ENCODE measurements around the gene KRTAP25-1. TPM values are rescaled to one million over a fixed set of nuclear protein-coding genes. Genes with fewer than 3 reads are reported as not detected.

Gene KRTAP25-1
- polyA plus RNA-seq, 1 of the 3 experiments (the other 2 are of a cell fraction): not detected

GRCh38 chr21:30306884-30307283 lies 17.6 kb upstream of the KRTAP25-1 start:
- no peak overlapping the region for H3K4me2 ChIP-seq
- TF ChIP-seq, protein P1, sequence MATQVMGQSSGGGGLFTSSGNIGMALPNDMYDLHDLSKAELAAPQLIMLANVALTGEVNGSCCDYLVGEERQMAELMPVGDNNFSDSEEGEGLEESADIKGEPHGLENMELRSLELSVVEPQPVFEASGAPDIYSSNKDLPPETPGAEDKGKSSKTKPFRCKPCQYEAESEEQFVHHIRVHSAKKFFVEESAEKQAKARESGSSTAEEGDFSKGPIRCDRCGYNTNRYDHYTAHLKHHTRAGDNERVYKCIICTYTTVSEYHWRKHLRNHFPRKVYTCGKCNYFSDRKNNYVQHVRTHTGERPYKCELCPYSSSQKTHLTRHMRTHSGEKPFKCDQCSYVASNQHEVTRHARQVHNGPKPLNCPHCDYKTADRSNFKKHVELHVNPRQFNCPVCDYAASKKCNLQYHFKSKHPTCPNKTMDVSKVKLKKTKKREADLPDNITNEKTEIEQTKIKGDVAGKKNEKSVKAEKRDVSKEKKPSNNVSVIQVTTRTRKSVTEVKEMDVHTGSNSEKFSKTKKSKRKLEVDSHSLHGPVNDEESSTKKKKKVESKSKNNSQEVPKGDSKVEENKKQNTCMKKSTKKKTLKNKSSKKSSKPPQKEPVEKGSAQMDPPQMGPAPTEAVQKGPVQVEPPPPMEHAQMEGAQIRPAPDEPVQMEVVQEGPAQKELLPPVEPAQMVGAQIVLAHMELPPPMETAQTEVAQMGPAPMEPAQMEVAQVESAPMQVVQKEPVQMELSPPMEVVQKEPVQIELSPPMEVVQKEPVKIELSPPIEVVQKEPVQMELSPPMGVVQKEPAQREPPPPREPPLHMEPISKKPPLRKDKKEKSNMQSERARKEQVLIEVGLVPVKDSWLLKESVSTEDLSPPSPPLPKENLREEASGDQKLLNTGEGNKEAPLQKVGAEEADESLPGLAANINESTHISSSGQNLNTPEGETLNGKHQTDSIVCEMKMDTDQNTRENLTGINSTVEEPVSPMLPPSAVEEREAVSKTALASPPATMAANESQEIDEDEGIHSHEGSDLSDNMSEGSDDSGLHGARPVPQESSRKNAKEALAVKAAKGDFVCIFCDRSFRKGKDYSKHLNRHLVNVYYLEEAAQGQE (IDR thresholded peaks at IDR 0.05; ENCODE audit: low read depth, low read length): no peak
- no peak for TF ChIP-seq NFIC (IDR thresholded peaks at IDR 0.05; ENCODE audit: borderline replicate concordance)
- TF ChIP-seq, protein P2, sequence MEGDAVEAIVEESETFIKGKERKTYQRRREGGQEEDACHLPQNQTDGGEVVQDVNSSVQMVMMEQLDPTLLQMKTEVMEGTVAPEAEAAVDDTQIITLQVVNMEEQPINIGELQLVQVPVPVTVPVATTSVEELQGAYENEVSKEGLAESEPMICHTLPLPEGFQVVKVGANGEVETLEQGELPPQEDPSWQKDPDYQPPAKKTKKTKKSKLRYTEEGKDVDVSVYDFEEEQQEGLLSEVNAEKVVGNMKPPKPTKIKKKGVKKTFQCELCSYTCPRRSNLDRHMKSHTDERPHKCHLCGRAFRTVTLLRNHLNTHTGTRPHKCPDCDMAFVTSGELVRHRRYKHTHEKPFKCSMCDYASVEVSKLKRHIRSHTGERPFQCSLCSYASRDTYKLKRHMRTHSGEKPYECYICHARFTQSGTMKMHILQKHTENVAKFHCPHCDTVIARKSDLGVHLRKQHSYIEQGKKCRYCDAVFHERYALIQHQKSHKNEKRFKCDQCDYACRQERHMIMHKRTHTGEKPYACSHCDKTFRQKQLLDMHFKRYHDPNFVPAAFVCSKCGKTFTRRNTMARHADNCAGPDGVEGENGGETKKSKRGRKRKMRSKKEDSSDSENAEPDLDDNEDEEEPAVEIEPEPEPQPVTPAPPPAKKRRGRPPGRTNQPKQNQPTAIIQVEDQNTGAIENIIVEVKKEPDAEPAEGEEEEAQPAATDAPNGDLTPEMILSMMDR (IDR thresholded peaks at IDR 0.05): no peak
- no peaks in the 10 kb centered on the region for H4K20me1 ChIP-seq (ENCODE audit: insufficient read depth)
- no peaks in the 10 kb centered on the region for H3F3A ChIP-seq (replicated peaks; ENCODE audit: insufficient read depth)
- no peaks in the 10 kb centered on the region for H3K4me1 ChIP-seq (ENCODE audit: control insufficient read depth in 1 of 2, insufficient read depth in 2 of 2, low read depth in 1 of 2, low read length in 1 of 2)
- WGBS (ENCODE audit: low lambda C conversion rate): 10% methylated on average over 2 of the region's 2 CpGs
- H3K27ac ChIP-seq (ENCODE audit: low read depth in 2 of 2, low read length in 1 of 2): no peak overlapping the region
- H3K9me3 ChIP-seq: no peaks in the 10 kb centered on the region
- no peak overlapping the region for H3K9ac ChIP-seq
- ChIA-PET CTCF (no interaction called here), POLR2A (no interaction called here)
- H3K79me2 ChIP-seq (ENCODE audit: insufficient read depth): no peaks in the 10 kb centered on the region
- H3K36me3 ChIP-seq (replicated peaks in 1 of 2; ENCODE audit: control insufficient read depth in 1 of 2, insufficient read depth in 2 of 2, low read length in 1 of 2): no peaks in the 10 kb centered on the region
- peak; percentile 0 for DNase-seq
- H3K27me3 ChIP-seq (ENCODE audit: insufficient read depth): no peaks in the 10 kb centered on the region; the same call in 1 of the 2 replicates
- H2AFZ ChIP-seq (ENCODE audit: low read depth): no peak overlapping the region
- H3K4me3 ChIP-seq (ENCODE audit: low read depth in 2 of 2, low read length in 1 of 2): no peak overlapping the region
- no peaks in the 10 kb centered on the region for H3K9me2 ChIP-seq

GRCh38 chr21:30305136-30305535 lies 15.8 kb upstream of the KRTAP25-1 start:
- no peak for DNase-seq
- POLR2A ChIA-PET: no interaction called here
- no peaks in the 10 kb centered on the region for H3F3A ChIP-seq (replicated peaks; ENCODE audit: insufficient read depth)
- no peak for TF ChIP-seq NRF1 (IDR thresholded peaks at IDR 0.05; ENCODE audit: low read depth, low read length)
- H4K20me1 ChIP-seq (ENCODE audit: insufficient read depth): no peaks in the 10 kb centered on the region
- no peak overlapping the region for H2AFZ ChIP-seq (ENCODE audit: low read depth)
- no peaks in the 10 kb centered on the region for H3K9me2 ChIP-seq
- CTCF ChIA-PET: no interaction called here
- no peaks in the 10 kb centered on the region for H3K9me3 ChIP-seq
- WGBS (ENCODE audit: low lambda C conversion rate): 3% methylated on average over 1 of the region's 1 CpG
- H3K27me3 ChIP-seq (ENCODE audit: insufficient read depth): no peaks in the 10 kb centered on the region; the same call in 1 of the 2 replicates
- no peak overlapping the region for H3K4me2 ChIP-seq
- no peaks in the 10 kb centered on the region for H3K79me2 ChIP-seq (ENCODE audit: insufficient read depth)
- no peak overlapping the region for H3K9ac ChIP-seq
- H3K27ac ChIP-seq (ENCODE audit: low read depth in 2 of 2, low read length in 1 of 2): no peak overlapping the region
- no peaks in the 10 kb centered on the region for H3K4me1 ChIP-seq (ENCODE audit: control insufficient read depth in 1 of 2, insufficient read depth in 2 of 2, low read depth in 1 of 2, low read length in 1 of 2)
- no peaks in the 10 kb centered on the region for H3K36me3 ChIP-seq (replicated peaks in 1 of 2; ENCODE audit: control insufficient read depth in 1 of 2, insufficient read depth in 2 of 2, low read length in 1 of 2)
- H3K4me3 ChIP-seq (ENCODE audit: low read depth in 2 of 2, low read length in 1 of 2): no peak overlapping the region

GRCh38 chr21:30282850-30283249 lies 6.5 kb downstream of the KRTAP25-1 start, which contains the start of gene KRTAP24-1:
Gene KRTAP24-1 (minus strand): TSS chr21:30282950. CDS start chr21:30282932, 18 bp downstream.
- Histone ChIP-seq H3K27ac (ENCODE audit: low read depth in 2 of 2, low read length in 1 of 2) (no peak within 1 kb of the TSS), H3K4me3 (ENCODE audit: low read depth in 2 of 2, low read length in 1 of 2) (no peak within 1 kb of the TSS), H3K27me3 (ENCODE audit: insufficient read depth) (0 out of 2 replicates have a peak, but pooled peaks cover 5% of the 10 kb centered on the region), H4K20me1 (ENCODE audit: insufficient read depth) (no peaks in the 10 kb centered on the region), H2AFZ (ENCODE audit: low read depth) (no peak within 1 kb of the TSS), H3K79me2 (ENCODE audit: insufficient read depth) (no peaks in the 10 kb centered on the region), H3K9me2 (no peaks in the 10 kb centered on the region), H3K4me2 (no peak within 1 kb of the TSS), H3K9me3 (no peaks in the 10 kb centered on the region), H3K4me1 (ENCODE audit: control insufficient read depth in 1 of 2, insufficient read depth in 2 of 2, low read depth in 1 of 2, low read length in 1 of 2) (no peaks in the 10 kb centered on the region), H3K36me3 (replicated peaks in 1 of 2; ENCODE audit: control insufficient read depth in 1 of 2, insufficient read depth in 2 of 2, low read length in 1 of 2) (no peaks in the 10 kb centered on the region), H3K9ac (no peak within 1 kb of the TSS), H3F3A (replicated peaks; ENCODE audit: insufficient read depth) (no peaks in the 10 kb centered on the region)
- DNase-seq: no peak
- 2% methylated on average over 2 of the region's 3 CpGs for WGBS (ENCODE audit: low lambda C conversion rate)
- CTCF ChIA-PET: no interaction called here
- POLR2A ChIA-PET: no interaction called here
- TF ChIP-seq RFX5 (IDR thresholded peaks at IDR 0.05; ENCODE audit: low read length) (no peak), EP300 (IDR thresholded peaks at IDR 0.05; ENCODE audit: borderline replicate concordance in 1 of 2, low read depth in 1 of 2, low read length in 1 of 2) (no peak), USF1 (IDR thresholded peaks at IDR 0.05; ENCODE audit: borderline replicate concordance, low read depth) (no peak), TEAD4 (IDR thresholded peaks at IDR 0.05; ENCODE audit: borderline replicate concordance, insufficient read depth) (no peak), YY1 (IDR thresholded peaks at IDR 0.05; ENCODE audit: low read depth) (no peak), FOXM1 (IDR thresholded peaks at IDR 0.05; ENCODE audit: low read depth) (no peak), RXRA (IDR thresholded peaks at IDR 0.05; ENCODE audit: borderline replicate concordance, low read depth) (no peak), GATA2 (CRISPR knock-in tag; IDR thresholded peaks at IDR 0.05) (no peak), GABPA (IDR thresholded peaks at IDR 0.05; ENCODE audit: low read depth) (no peak), MXI1 (IDR thresholded peaks at IDR 0.05; ENCODE audit: low read depth, low read length) (no peak), NRF1 (IDR thresholded peaks at IDR 0.05; ENCODE audit: low read depth, low read length) (no peak), IRF3 (IDR thresholded peaks at IDR 0.05; ENCODE audit: low read depth, low read length) (no peak), FOSL2 (IDR thresholded peaks at IDR 0.05; ENCODE audit: borderline replicate concordance, low read depth) (no peak)
